HUES6 (cell line): ENCODE measurements around the gene TRMT2A.

Experiments
- H3K27ac ChIP-seq: 2 replicates; pipeline ENCODE4 v1.7.0; 2013; ENCODE audit warnings: low read depth, mild to moderate bottlenecking, low read length, inconsistent platforms
- H3K27me3 ChIP-seq: 2 replicates; pipeline ENCODE4 v1.6.1; 2013; ENCODE audit warnings: low read length; ENCODE audit not compliant: control insufficient read depth, insufficient read depth
- H3K36me3 ChIP-seq: 2 replicates; pipeline ENCODE4 v1.6.1; 2013; ENCODE audit warnings: low read length; ENCODE audit not compliant: control insufficient read depth, insufficient read depth
- H3K4me1 ChIP-seq: 2 replicates; pipeline ENCODE4 v1.6.1; 2013; ENCODE audit warnings: low read length; ENCODE audit not compliant: control insufficient read depth, insufficient read depth
- H3K4me3 ChIP-seq: 2 replicates; pipeline ENCODE4 v1.5.1; 2013; ENCODE audit warnings: low read depth, low read length
- H3K9ac ChIP-seq: one replicate; pipeline ENCODE4 v1.6.1; 2013; ENCODE audit warnings: mild to moderate bottlenecking, low read length
- H3K9me3 ChIP-seq: 2 replicates; pipeline ENCODE4 v1.6.1; 2013; ENCODE audit warnings: low read depth, low read length; ENCODE audit not compliant: control insufficient read depth, insufficient read depth

Gene TRMT2A

GRCh38 chr22:20156611-20157429 lies 39.8 kb upstream of the TRMT2A start:
- Histone ChIP-seq H3K9me3 (no peaks in the 10 kb centered on the region), H3K4me1 (peaks cover 7% of the 10 kb centered on the region; the same call in 1 of the 2 replicates), H3K9ac (no peak overlapping the region), H3K27me3 (no peaks in the 10 kb centered on the region), H3K27ac (no peak overlapping the region), H3K4me3 (no peak overlapping the region), H3K36me3 (no peaks in the 10 kb centered on the region)

GRCh38 chr22:20156042-20156389 lies 39.0 kb upstream of the TRMT2A start:
- Histone ChIP-seq H3K27ac (no peak overlapping the region), H3K36me3 (no peaks in the 10 kb centered on the region), H3K27me3 (no peaks in the 10 kb centered on the region), H3K4me1 (peaks cover 7% of the 10 kb centered on the region; the same call in 1 of the 2 replicates), H3K4me3 (no peak overlapping the region), H3K9me3 (no peaks in the 10 kb centered on the region), H3K9ac (no peak overlapping the region)

GRCh38 chr22:20155330-20156041 lies 38.5 kb upstream of the TRMT2A start:
- Histone ChIP-seq H3K9me3 (no peaks in the 10 kb centered on the region), H3K4me3 (no peak overlapping the region), H3K27ac (no peak overlapping the region), H3K9ac (no peak overlapping the region), H3K4me1 (peaks cover 7% of the 10 kb centered on the region; the same call in 1 of the 2 replicates), H3K27me3 (no peaks in the 10 kb centered on the region), H3K36me3 (no peaks in the 10 kb centered on the region)

GRCh38 chr22:20154602-20155187 lies 37.7 kb upstream of the TRMT2A start:
- Histone ChIP-seq H3K27ac (no peak overlapping the region), H3K9me3 (no peaks in the 10 kb centered on the region), H3K36me3 (no peaks in the 10 kb centered on the region), H3K4me1 (peaks cover 7% of the 10 kb centered on the region; the same call in 1 of the 2 replicates), H3K9ac (no peak overlapping the region), H3K4me3 (no peak overlapping the region), H3K27me3 (no peaks in the 10 kb centered on the region)

- no peaks in the 10 kb centered on the region for H3K27me3 ChIP-seq
- no peak overlapping the region for H3K27ac ChIP-seq
- H3K9ac ChIP-seq = no peak overlapping the region
- no peak overlapping the region for H3K4me3 ChIP-seq
- H3K9me3 ChIP-seq = no peaks in the 10 kb centered on the region
- H3K4me1 ChIP-seq = peaks cover 2% of the 10 kb centered on the region; the same call in 1 of the 2 replicates
- H3K36me3 ChIP-seq = no peaks in the 10 kb centered on the region
Observed at GRCh38 chr22:20153945-20154344, 36.9 kb upstream of the TRMT2A start.

GRCh38 chr22:20152464-20152890 lies 35.5 kb upstream of the TRMT2A start:
- Histone ChIP-seq H3K27ac (no peak overlapping the region), H3K4me1 (no peaks in the 10 kb centered on the region), H3K4me3 (no peak overlapping the region), H3K9ac (no peak overlapping the region), H3K36me3 (no peaks in the 10 kb centered on the region), H3K9me3 (no peaks in the 10 kb centered on the region), H3K27me3 (no peaks in the 10 kb centered on the region)

- Histone ChIP-seq H3K4me1 (no peaks in the 10 kb centered on the region), H3K4me3 (no peak overlapping the region), H3K9ac (no peak overlapping the region)
Observed at GRCh38 chr22:20151276-20151588, 34.2 kb upstream of the TRMT2A start.

GRCh38 chr22:20150381-20151275 lies 33.6 kb upstream of the TRMT2A start, which contains the start of gene CCDC188:
TSS of gene CCDC188 (minus strand) at chr22:20151055. CDS start at chr22:20150986, 69 bp downstream.
- Histone ChIP-seq H3K9ac (no peak within 1 kb of the TSS), H3K36me3 (no peaks in the 10 kb centered on the region), H3K27me3 (no peaks in the 10 kb centered on the region), H3K4me1 (no peaks in the 10 kb centered on the region), H3K4me3 (no peak within 1 kb of the TSS), H3K27ac (no peak within 1 kb of the TSS), H3K9me3 (no peaks in the 10 kb centered on the region)

More at GRCh38 chr22:20151276-20151588, 34.2 kb upstream of the TRMT2A start:
- Histone ChIP-seq H3K27ac (no peak overlapping the region), H3K9me3 (no peaks in the 10 kb centered on the region), H3K27me3 (no peaks in the 10 kb centered on the region), H3K36me3 (no peaks in the 10 kb centered on the region)

GRCh38 chr22:20149257-20150250 lies 32.5 kb upstream of the TRMT2A start:
- H3K4me1 ChIP-seq = no peaks in the 10 kb centered on the region
- H3K9me3 ChIP-seq = no peaks in the 10 kb centered on the region
- H3K36me3 ChIP-seq = no peaks in the 10 kb centered on the region; the same call in 1 of the 2 replicates
- H3K27ac ChIP-seq = no peak overlapping the region
- no peak overlapping the region for H3K4me3 ChIP-seq
- no peak overlapping the region for H3K9ac ChIP-seq
- no peaks in the 10 kb centered on the region for H3K27me3 ChIP-seq

- H3K9me3 ChIP-seq = no peaks in the 10 kb centered on the region
- H3K4me3 ChIP-seq = no peak overlapping the region
- H3K9ac ChIP-seq = no peak overlapping the region
- H3K36me3 ChIP-seq = peaks cover 4% of the 10 kb centered on the region; the same call in 1 of the 2 replicates
- H3K4me1 ChIP-seq = no peaks in the 10 kb centered on the region
- H3K27me3 ChIP-seq = no peaks in the 10 kb centered on the region
- H3K27ac ChIP-seq = no peak overlapping the region
Observed at GRCh38 chr22:20148414-20148813, 31.4 kb upstream of the TRMT2A start.
